ENCODE measurements around the gene TEAD1.

DNA sequence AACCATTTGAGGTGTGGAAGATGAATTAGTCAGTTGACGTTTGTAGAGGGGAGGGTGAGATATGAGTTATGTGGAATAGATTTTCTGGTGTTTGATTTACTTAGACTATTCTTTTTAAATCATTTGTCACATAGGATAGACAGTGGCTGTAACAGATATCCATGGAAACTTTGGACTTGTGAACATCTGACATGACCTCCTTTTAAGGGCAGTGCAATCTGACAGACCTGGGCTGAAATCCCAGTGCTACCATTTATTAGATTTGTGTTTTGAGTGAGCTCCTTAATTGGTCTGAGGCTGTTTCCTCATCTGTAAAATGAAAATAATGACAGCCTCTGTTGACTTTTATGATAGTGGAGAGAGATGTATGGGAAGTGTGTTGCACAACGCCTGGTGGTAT, 159.9 kb downstream of the TEAD1 start:
- TF ChIP-seq CTCF (conservative IDR thresholded peaks at IDR 0.05; ENCODE audit: low read length) (no peak), EZH2phosphoT487 (IDR thresholded peaks at IDR 0.05; ENCODE audit: borderline replicate concordance, low read depth, low read length) (no peak)
